ENCODE results near the gene SBF2.
"Not testable (repeated sequence)": the region's sequence is repeated elsewhere in the genome, so short reads cannot be mapped to it uniquely, and the experiment has no call there.

DNA sequence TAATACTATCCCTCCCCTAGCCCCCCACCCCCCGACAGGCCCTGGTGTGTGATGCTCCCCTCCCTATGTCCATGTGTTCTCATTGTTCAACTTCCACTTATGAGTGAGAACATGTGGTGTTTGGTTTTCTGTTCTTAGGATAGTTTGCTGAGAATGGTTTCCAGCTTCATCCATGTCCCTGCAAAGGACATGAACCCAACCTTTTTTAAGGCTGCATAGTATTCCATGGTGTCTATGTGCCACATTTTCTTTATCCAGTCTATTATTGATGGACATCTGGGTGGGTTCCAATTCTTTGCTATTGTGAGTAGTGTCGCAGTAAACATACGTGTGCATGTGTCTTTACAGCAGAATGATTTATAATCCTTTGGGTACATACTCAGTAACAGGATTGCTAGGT is 29.3 kb downstream of the SBF2 start:
- TF ChIP-seq, protein P1, sequence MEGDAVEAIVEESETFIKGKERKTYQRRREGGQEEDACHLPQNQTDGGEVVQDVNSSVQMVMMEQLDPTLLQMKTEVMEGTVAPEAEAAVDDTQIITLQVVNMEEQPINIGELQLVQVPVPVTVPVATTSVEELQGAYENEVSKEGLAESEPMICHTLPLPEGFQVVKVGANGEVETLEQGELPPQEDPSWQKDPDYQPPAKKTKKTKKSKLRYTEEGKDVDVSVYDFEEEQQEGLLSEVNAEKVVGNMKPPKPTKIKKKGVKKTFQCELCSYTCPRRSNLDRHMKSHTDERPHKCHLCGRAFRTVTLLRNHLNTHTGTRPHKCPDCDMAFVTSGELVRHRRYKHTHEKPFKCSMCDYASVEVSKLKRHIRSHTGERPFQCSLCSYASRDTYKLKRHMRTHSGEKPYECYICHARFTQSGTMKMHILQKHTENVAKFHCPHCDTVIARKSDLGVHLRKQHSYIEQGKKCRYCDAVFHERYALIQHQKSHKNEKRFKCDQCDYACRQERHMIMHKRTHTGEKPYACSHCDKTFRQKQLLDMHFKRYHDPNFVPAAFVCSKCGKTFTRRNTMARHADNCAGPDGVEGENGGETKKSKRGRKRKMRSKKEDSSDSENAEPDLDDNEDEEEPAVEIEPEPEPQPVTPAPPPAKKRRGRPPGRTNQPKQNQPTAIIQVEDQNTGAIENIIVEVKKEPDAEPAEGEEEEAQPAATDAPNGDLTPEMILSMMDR (conservative IDR thresholded peaks at IDR 0.05; ENCODE audit: low read depth, low read length), result not testable (repeated sequence)
- TF ChIP-seq EZH2phosphoT487 (IDR thresholded peaks at IDR 0.05; ENCODE audit: borderline replicate concordance, low read length), result not testable (repeated sequence)
